NT2/D1 (cell line): Measurements from ENCODE around the gene FAM89A.

ENCODE experiments used
- SUZ12 ChIP-seq: IDR thresholded peaks from 2 replicates; pipeline ENCODE4 v1.6.1; 2011; ENCODE audit not compliant: insufficient read length, insufficient read depth; ENCODE audit errors: extremely low read depth
- YY1 ChIP-seq: IDR thresholded peaks from 2 replicates; pipeline ENCODE4 v1.6.1; 2011; ENCODE audit not compliant: insufficient read length, insufficient read depth

- TF ChIP-seq YY1 = no peak
- no peak for TF ChIP-seq SUZ12
Observed at GRCh38 chr1:231011360-231011759, 28.7 kb downstream of the FAM89A start.
